ENCODE measurements around the gene VLDLR.

Gene VLDLR

GRCh38 chr9:2621722-2622460, at the start of gene VLDLR:
TSS of gene VLDLR (plus strand) at chr9:2621787. CDS start at chr9:2622190, 403 bp downstream.
- no peaks in the 10 kb centered on the region for H3K27me3 ChIP-seq (ENCODE audit: insufficient read depth, low read depth, severe bottlenecking)
- peak; percentile 66 for DNase-seq
- TF ChIP-seq CTCF (IDR thresholded peaks at IDR 0.05; ENCODE audit: low read depth, low read length), result no peak
- H3K4me3 ChIP-seq (ENCODE audit: low read depth, low read length), result peak within 1 kb of the TSS; percentile 71
- peak within 1 kb of the TSS; percentile 74 for H3K27ac ChIP-seq
- H3K36me3 ChIP-seq, result 0 out of 2 replicates have a peak, but pooled peaks cover 2% of the 10 kb centered on the region
- no peaks in the 10 kb centered on the region for H3K9me3 ChIP-seq (ENCODE audit: severe bottlenecking)

- no peak for DNase-seq
- Histone ChIP-seq H3K4me3 (ENCODE audit: low read depth, low read length) (no peak overlapping the region), H3K27me3 (ENCODE audit: insufficient read depth, low read depth, severe bottlenecking) (no peaks in the 10 kb centered on the region), H3K9me3 (ENCODE audit: severe bottlenecking) (no peaks in the 10 kb centered on the region), H3K36me3 (no peaks in the 10 kb centered on the region), H3K27ac (no peak overlapping the region)
- TF ChIP-seq CTCF (IDR thresholded peaks at IDR 0.05; ENCODE audit: low read depth, low read length), result no peak
These were observed 47.4 kb upstream of the VLDLR start for GRCh38 chr9:2574203-2574602.

GRCh38 chr9:2576631-2577030, 45.0 kb upstream of the VLDLR start:
- Histone ChIP-seq H3K36me3 (no peaks in the 10 kb centered on the region), H3K27ac (no peak overlapping the region), H3K4me3 (ENCODE audit: low read depth, low read length) (no peak overlapping the region), H3K9me3 (ENCODE audit: severe bottlenecking) (no peaks in the 10 kb centered on the region), H3K27me3 (ENCODE audit: insufficient read depth, low read depth, severe bottlenecking) (no peaks in the 10 kb centered on the region)
- no peak for TF ChIP-seq CTCF (IDR thresholded peaks at IDR 0.05; ENCODE audit: low read depth, low read length)
- no peak for DNase-seq

GRCh38 chr9:2583308-2584013, 38.1 kb upstream of the VLDLR start:
- DNase-seq, result no peak

GRCh38 chr9:2591967-2592366, 29.6 kb upstream of the VLDLR start:
- no peak for TF ChIP-seq CTCF (IDR thresholded peaks at IDR 0.05; ENCODE audit: low read depth, low read length)
- Histone ChIP-seq H3K9me3 (ENCODE audit: severe bottlenecking) (no peaks in the 10 kb centered on the region), H3K27me3 (ENCODE audit: insufficient read depth, low read depth, severe bottlenecking) (no peaks in the 10 kb centered on the region)

More at GRCh38 chr9:2583308-2584013, 38.1 kb upstream of the VLDLR start:
- H3K36me3 ChIP-seq, result no peaks in the 10 kb centered on the region
- TF ChIP-seq CTCF (IDR thresholded peaks at IDR 0.05; ENCODE audit: low read depth, low read length), result no peak
- H3K9me3 ChIP-seq (ENCODE audit: severe bottlenecking), result no peaks in the 10 kb centered on the region
- no peaks in the 10 kb centered on the region for H3K27me3 ChIP-seq (ENCODE audit: insufficient read depth, low read depth, severe bottlenecking)
- no peak overlapping the region for H3K4me3 ChIP-seq (ENCODE audit: low read depth, low read length)
- H3K27ac ChIP-seq, result no peak overlapping the region

More at GRCh38 chr9:2591967-2592366, 29.6 kb upstream of the VLDLR start:
- DNase-seq, result no peak
- Histone ChIP-seq H3K4me3 (ENCODE audit: low read depth, low read length) (no peak overlapping the region), H3K27ac (no peak overlapping the region), H3K36me3 (no peaks in the 10 kb centered on the region)

Data from WERI-Rb-1 (cell line).